ENCODE measurements around the gene NEB.

- TF ChIP-seq CTCF (IDR thresholded peaks at IDR 0.05) (no peak), POLR2A (IDR thresholded peaks at IDR 0.05) (no peak)
Observed at GRCh38 chr2:151761193-151761592, 26.9 kb upstream of the NEB start.
